Measurements from ENCODE around the gene ZBTB44. TPM values are rescaled to one million over a fixed set of nuclear protein-coding genes. Genes with fewer than 3 reads are reported as not detected.

The ZBTB44 gene
- total and polyA plus RNA-seq, 11 donors = 9.7 to 56.3 (median 37.2) TPM

GRCh38 chr11:130191896-130192295, 122.8 kb downstream of the ZBTB44 start:
- H3K36me3 ChIP-seq = no peaks in the 10 kb centered on the region
- TF ChIP-seq POLR2A (IDR thresholded peaks at IDR 0.05) (no peak), CTCF (IDR thresholded peaks at IDR 0.05) (no peak)
- H3K4me1 ChIP-seq = peaks cover 0 to 7% (median 0%) of the 10 kb centered on the region in 12 donors
- H3K4me3 ChIP-seq = no peak overlapping the region
- H3K9me3 ChIP-seq = no peaks in the 10 kb centered on the region
- intact Hi-C loops (cut with DNase I) = no loop called here
- H3K27ac ChIP-seq = no peak overlapping the region
- WGBS, 4 donors = 80 to 87% (median 83%) methylated on average over 14 of the region's 14 CpGs
- no peaks in the 10 kb centered on the region for H3K27me3 ChIP-seq
- ATAC-seq = no peak
- peak in 1 of 5 donors; percentile 4 for DNase-seq

- ATAC-seq (peak in 1 of 4 donors; percentile 10), DNase-seq (no peak)
- H3K27me3 ChIP-seq = no peaks in the 10 kb centered on the region
- peaks cover 0 to 7% (median 0%) of the 10 kb centered on the region in 12 donors for H3K4me1 ChIP-seq
- intact Hi-C loops (cut with DNase I) = no loop called here
- H3K4me3 ChIP-seq = no peak overlapping the region
- H3K9me3 ChIP-seq = no peaks in the 10 kb centered on the region
- no peaks in the 10 kb centered on the region for H3K36me3 ChIP-seq
- TF ChIP-seq CTCF (IDR thresholded peaks at IDR 0.05) (no peak), POLR2A (IDR thresholded peaks at IDR 0.05) (no peak)
- no peak overlapping the region for H3K27ac ChIP-seq
- WGBS, 4 donors = 86 to 94% (median 93%) methylated on average over 16 to 29 of the region's 29 CpGs
Measured at GRCh38 chr11:130190371-130190881, 124.3 kb downstream of the ZBTB44 start.

- no peaks in the 10 kb centered on the region for H3K27me3 ChIP-seq
- DNase-seq (peak in 1 of 5 donors; percentile 55), ATAC-seq (peak in 2 of 4 donors; percentile 23 to 24)
- H3K4me1 ChIP-seq = peaks cover 0 to 7% (median 0%) of the 10 kb centered on the region in 12 donors
- TF ChIP-seq POLR2A (IDR thresholded peaks at IDR 0.05) (no peak), CTCF (IDR thresholded peaks at IDR 0.05) (no peak)
- no peaks in the 10 kb centered on the region for H3K36me3 ChIP-seq
- 86 to 93% (median 90%) methylated on average over 19 to 32 of the region's 32 CpGs for WGBS, 4 donors
- H3K27ac ChIP-seq = no peak overlapping the region
- H3K9me3 ChIP-seq = no peaks in the 10 kb centered on the region
- no peak overlapping the region for H3K4me3 ChIP-seq
- intact Hi-C loops (cut with DNase I) = no loop called here
Measured at GRCh38 chr11:130189492-130190210, 125.1 kb downstream of the ZBTB44 start.

GRCh38 chr11:130188585-130189347, 126.0 kb downstream of the ZBTB44 start:
- peak in 1 of 5 donors; percentile 26 for DNase-seq
- WGBS, 4 donors = 86 to 88% (median 87%) methylated on average over 14 to 19 of the region's 19 CpGs

More at GRCh38 chr11:130188585-130189347, 126.0 kb downstream of the ZBTB44 start:
- no peak overlapping the region for H3K4me3 ChIP-seq
- intact Hi-C loops (cut with DNase I) = no loop called here
- H3K27me3 ChIP-seq = no peaks in the 10 kb centered on the region
- H3K9me3 ChIP-seq = no peaks in the 10 kb centered on the region
- peaks cover 0 to 7% (median 0%) of the 10 kb centered on the region in 12 donors for H3K4me1 ChIP-seq
- H3K36me3 ChIP-seq = no peaks in the 10 kb centered on the region
- no peak overlapping the region for H3K27ac ChIP-seq
- TF ChIP-seq POLR2A (IDR thresholded peaks at IDR 0.05) (no peak), CTCF (IDR thresholded peaks at IDR 0.05) (no peak)
- ATAC-seq = no peak
